ENCODE measurements around the gene CRIP3. TPM values are rescaled to one million over a fixed set of nuclear protein-coding genes. Genes with fewer than 3 reads are reported as not detected.

Gene CRIP3
- polyA plus RNA-seq, 1 donor from 2014 or later: 2.9 TPM

DNA sequence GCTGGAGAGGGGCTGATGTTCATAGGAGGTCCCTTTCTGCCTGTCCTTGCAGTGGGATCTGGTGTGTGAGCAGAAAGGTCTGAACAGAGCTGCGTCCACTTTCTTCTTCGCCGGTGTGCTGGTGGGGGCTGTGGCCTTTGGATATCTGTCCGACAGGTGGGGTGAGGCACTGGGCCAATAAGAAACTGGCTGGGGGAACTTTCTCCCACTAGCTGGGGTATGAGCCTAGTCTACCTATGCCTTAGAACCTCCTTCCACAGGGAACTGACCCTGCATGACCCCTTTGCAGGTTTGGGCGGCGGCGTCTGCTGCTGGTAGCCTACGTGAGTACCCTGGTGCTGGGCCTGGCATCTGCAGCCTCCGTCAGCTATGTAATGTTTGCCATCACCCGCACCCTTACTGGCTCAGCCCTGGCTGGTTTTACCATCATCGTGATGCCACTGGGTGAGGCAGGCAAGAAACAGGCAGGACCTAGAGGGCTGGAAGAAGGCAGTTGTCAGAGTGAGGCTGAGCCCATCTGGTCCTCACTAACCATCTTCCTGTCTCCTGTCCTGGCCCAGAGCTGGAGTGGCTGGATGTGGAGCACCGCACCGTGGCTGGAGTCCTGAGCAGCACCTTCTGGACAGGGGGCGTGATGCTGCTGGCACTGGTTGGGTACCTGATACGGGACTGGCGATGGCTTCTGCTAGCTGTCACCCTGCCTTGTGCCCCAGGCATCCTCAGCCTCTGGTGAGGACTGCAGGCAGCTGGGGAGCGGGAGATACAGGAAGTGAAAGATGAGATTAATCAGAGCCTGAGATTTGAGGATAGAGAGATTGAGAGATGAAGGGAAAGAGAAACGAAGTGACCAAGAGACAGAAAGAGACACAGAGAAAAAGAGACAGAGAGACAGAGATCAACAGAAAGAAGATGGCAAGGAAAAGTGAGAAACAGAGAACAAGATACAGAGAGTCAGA, 9.0 kb downstream of the CRIP3 start:
- H3K27me3 Mint-ChIP-seq: peaks cover 10% of the 10 kb centered on the region
- peaks cover 0 to 2% (median 0%) of the 10 kb centered on the region in 3 donors for H3K9me3 Mint-ChIP-seq
- H3K27ac Mint-ChIP-seq: no peak overlapping the region
- H3K36me3 Mint-ChIP-seq: peaks cover 3% of the 10 kb centered on the region
- H3K4me3 Mint-ChIP-seq: no peak overlapping the region
- H3K4me1 Mint-ChIP-seq: peaks cover 0 to 3% (median 2%) of the 10 kb centered on the region in 3 donors

GRCh38 chr6:43298565-43299337, 9.9 kb downstream of the CRIP3 start:
- peaks cover 10% of the 10 kb centered on the region for H3K27me3 Mint-ChIP-seq
- peaks cover 3% of the 10 kb centered on the region for H3K36me3 Mint-ChIP-seq
- H3K4me1 Mint-ChIP-seq: peaks cover 0 to 3% (median 2%) of the 10 kb centered on the region in 3 donors
- no peak overlapping the region for H3K27ac Mint-ChIP-seq
- H3K9me3 Mint-ChIP-seq: peaks cover 0 to 2% (median 0%) of the 10 kb centered on the region in 3 donors
- no peak overlapping the region for H3K4me3 Mint-ChIP-seq

GRCh38 chr6:43297644-43298564, 10.7 kb downstream of the CRIP3 start, which contains the start of gene SLC22A7:
TSS of gene SLC22A7 (plus strand) at chr6:43298260. CDS start at chr6:43298359, 99 bp downstream.
- Mint-ChIP-seq H3K4me3 (no peak within 1 kb of the TSS), H3K27ac (no peak within 1 kb of the TSS), H3K4me1 (peaks cover 0 to 3% (median 2%) of the 10 kb centered on the region in 3 donors), H3K27me3 (peaks cover 10% of the 10 kb centered on the region), H3K9me3 (peaks cover 0 to 2% (median 0%) of the 10 kb centered on the region in 3 donors), H3K36me3 (peaks cover 2% of the 10 kb centered on the region)

- H3K4me1 Mint-ChIP-seq: peaks cover 0 to 3% (median 2%) of the 10 kb centered on the region in 3 donors
- H3K9me3 Mint-ChIP-seq: peaks cover 0 to 2% (median 0%) of the 10 kb centered on the region in 3 donors
- H3K27ac Mint-ChIP-seq: no peak overlapping the region
- peaks cover 14% of the 10 kb centered on the region for H3K27me3 Mint-ChIP-seq
- no peak overlapping the region for H3K4me3 Mint-ChIP-seq
- peaks cover 2% of the 10 kb centered on the region for H3K36me3 Mint-ChIP-seq
Measured at GRCh38 chr6:43296780-43297497, 11.7 kb downstream of the CRIP3 start.

DNA sequence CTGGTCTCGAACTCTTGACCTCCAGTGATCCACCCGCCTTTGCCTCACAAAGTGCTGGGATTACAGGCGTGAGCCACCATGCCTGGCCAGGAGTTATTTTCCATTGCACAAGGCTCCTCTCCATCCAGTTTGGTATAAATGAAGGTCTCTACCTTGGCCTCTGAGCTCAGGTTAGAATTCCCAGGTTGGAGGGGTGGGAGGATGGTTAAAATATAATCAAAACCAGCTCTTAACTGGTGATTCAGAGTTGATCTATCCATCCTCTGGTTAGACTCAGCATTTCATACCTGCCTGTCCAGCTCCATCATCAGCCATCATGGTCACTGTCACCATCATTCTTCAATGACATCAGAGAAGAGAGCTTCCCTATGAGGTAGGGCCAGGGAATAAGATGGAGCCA, 13.2 kb downstream of the CRIP3 start:
- Mint-ChIP-seq H3K4me1 (peaks cover 0 to 3% (median 2%) of the 10 kb centered on the region in 3 donors), H3K9me3 (peaks cover 0 to 2% (median 0%) of the 10 kb centered on the region in 3 donors), H3K36me3 (peaks cover 2% of the 10 kb centered on the region), H3K4me3 (no peak overlapping the region), H3K27me3 (peaks cover 12% of the 10 kb centered on the region), H3K27ac (no peak overlapping the region)

DNA sequence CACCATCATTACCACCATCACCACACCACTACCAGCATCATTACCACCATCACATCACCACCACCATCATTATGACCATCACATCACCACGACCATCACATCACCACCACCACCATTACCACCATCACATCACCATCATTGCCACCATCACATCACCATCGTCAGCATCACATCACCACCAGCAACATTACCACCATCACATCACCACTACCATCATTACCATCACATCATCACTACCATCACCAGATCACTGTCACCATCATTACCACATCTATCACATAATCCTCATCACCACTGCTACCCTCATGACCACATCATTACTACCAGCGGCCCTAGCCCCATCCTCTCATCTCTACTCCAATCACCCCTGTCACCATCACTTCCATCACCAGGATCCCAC, 14.1 kb downstream of the CRIP3 start:
- Mint-ChIP-seq H3K27ac (no peak overlapping the region), H3K36me3 (no peaks in the 10 kb centered on the region), H3K4me3 (no peak overlapping the region), H3K4me1 (peaks cover 0 to 2% (median 0%) of the 10 kb centered on the region in 3 donors), H3K27me3 (peaks cover 9% of the 10 kb centered on the region), H3K9me3 (peaks cover 0 to 2% (median 0%) of the 10 kb centered on the region in 3 donors)

DNA sequence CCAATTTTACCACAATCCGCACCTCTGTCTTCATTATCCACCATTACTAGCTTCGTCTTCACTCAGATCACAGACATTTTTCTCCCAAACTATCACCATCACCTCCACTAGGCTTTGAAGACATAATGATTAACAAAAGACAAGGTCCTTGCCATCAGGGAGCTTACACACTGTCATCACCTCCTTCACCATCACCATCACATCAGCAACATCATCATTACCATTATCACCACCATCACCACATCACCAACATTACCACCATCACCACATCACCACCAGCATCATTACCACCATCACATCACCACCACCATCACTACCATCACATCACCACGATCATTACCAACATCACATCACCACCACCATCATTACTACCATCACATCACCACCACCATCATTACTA, 14.9 kb downstream of the CRIP3 start:
- Mint-ChIP-seq H3K27ac (no peak overlapping the region), H3K4me3 (no peak overlapping the region), H3K27me3 (peaks cover 5% of the 10 kb centered on the region), H3K9me3 (peaks cover 0 to 2% (median 0%) of the 10 kb centered on the region in 3 donors), H3K36me3 (no peaks in the 10 kb centered on the region), H3K4me1 (peaks cover 0 to under 1% (median 0%) of the 10 kb centered on the region in 3 donors)

DNA sequence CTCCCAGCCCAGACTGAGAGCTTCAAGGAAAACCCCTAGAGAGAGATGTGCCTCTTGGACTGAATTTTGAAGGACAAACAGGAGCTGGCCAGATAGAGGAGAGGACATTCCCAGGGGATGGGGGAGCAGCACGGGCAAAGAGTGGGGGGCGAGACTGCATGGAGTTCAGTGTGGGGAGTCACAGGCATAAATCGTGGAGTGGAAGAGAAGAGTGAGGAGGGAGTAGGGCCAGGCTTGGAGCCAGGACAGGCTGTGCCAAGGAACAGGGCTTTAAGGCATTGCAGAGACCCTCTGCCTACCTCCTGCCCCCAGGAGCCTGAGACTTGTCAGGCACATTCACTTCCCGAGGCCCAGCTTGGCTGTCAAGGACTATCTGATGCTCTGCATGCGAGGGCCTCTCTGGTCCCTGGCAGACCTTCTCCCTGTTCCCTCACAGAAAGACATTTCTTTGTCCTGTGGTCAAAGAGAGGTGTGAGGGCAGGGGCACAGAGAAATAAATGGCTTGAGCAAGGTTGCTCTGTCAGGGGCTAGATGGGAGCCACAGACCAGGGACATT, 15.8 kb downstream of the CRIP3 start:
- H3K4me1 Mint-ChIP-seq: no peaks in the 10 kb centered on the region
- no peak overlapping the region for H3K27ac Mint-ChIP-seq
- H3K36me3 Mint-ChIP-seq: no peaks in the 10 kb centered on the region
- no peak overlapping the region for H3K4me3 Mint-ChIP-seq
- peaks cover 0 to 2% (median 0%) of the 10 kb centered on the region in 3 donors for H3K9me3 Mint-ChIP-seq
- peaks cover 4% of the 10 kb centered on the region for H3K27me3 Mint-ChIP-seq

GRCh38 chr6:43292341-43292740, 16.3 kb downstream of the CRIP3 start:
- peaks cover 4% of the 10 kb centered on the region for H3K27me3 Mint-ChIP-seq
- H3K36me3 Mint-ChIP-seq: no peaks in the 10 kb centered on the region
- H3K9me3 Mint-ChIP-seq: peaks cover 0 to 2% (median 0%) of the 10 kb centered on the region in 3 donors
- no peak overlapping the region for H3K4me3 Mint-ChIP-seq
- H3K27ac Mint-ChIP-seq: no peak overlapping the region
- H3K4me1 Mint-ChIP-seq: no peaks in the 10 kb centered on the region

DNA sequence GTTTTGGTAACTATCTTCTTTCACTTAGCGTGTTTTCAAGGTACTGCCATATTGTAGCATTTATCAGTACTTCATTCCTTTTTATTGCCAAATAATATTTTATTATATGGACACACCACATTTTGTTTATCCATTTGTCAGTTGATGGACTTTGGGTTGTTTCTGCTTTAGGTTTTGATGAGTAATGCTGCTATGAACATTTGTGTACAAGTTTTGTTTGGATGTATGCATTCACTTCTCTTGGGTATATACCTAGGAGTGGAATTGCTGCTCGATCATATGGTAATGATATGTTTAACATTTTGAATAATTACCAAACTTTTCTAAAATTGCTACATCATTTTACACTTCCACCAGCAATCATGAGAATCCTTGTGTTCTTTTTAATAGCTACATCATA, 16.9 kb downstream of the CRIP3 start:
- no peak overlapping the region for H3K4me3 Mint-ChIP-seq
- no peak overlapping the region for H3K27ac Mint-ChIP-seq
- H3K9me3 Mint-ChIP-seq: peaks cover 0 to 2% (median 0%) of the 10 kb centered on the region in 3 donors
- no peaks in the 10 kb centered on the region for H3K4me1 Mint-ChIP-seq
- no peaks in the 10 kb centered on the region for H3K36me3 Mint-ChIP-seq
- H3K27me3 Mint-ChIP-seq: peaks cover 4% of the 10 kb centered on the region

DNA sequence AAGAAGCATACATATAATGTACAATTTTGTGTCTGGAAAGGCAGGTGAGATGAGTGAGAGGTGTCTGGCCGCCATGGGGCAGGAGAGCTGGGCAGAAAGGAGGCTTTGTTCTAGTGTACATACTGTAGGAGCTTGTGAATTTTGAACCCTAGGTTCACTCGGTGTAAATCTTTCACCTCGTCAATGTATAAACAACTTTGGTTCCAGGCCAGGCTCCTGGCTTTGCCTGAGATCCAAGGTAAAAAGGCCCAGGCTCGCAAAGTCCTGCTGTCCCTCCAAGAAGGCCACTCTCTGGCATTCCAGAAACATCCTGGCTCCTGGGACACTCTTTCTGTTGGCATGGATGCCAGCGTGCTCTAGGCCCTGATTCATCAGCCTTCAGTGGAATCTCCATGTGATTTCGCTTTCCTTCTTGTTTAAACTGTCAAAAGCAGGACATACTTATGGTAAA, 17.7 kb downstream of the CRIP3 start:
- H3K4me3 Mint-ChIP-seq: no peak overlapping the region
- H3K27ac Mint-ChIP-seq: no peak overlapping the region
- peaks cover 10% of the 10 kb centered on the region for H3K27me3 Mint-ChIP-seq
- H3K9me3 Mint-ChIP-seq: no peaks in the 10 kb centered on the region
- no peaks in the 10 kb centered on the region for H3K36me3 Mint-ChIP-seq
- H3K4me1 Mint-ChIP-seq: no peaks in the 10 kb centered on the region

DNA sequence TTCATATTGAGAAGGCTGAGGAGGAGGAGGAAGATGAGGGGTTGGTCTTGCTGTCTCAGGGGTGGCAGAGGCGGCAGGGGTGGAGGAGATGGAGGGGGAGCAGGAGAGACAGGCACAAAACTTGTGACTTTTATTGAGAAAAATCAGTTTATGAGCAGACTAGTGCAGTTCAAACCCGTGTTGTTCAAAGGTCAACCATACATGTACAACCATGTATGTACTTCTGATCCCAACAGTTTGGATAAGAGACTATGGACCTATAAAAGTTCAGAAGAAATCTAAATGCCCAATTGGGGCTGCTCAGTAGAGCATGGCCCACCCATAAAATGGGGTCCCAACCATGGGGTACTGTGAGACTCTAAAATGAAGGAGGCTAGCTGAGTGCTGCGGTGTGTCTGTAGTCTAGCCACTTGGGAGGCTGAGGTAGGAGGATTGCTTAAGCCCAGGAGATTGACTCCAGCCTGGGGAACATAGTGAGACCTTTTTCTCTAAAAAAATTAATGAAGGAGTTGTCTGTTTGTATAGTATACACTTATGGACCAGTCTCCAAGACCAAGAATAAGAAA, 18.2 kb downstream of the CRIP3 start:
- H3K27ac Mint-ChIP-seq: peak overlapping the region in 1 of 3 donors; percentile 2
- no peaks in the 10 kb centered on the region for H3K4me1 Mint-ChIP-seq
- peaks cover 15% of the 10 kb centered on the region for H3K27me3 Mint-ChIP-seq
- no peaks in the 10 kb centered on the region for H3K9me3 Mint-ChIP-seq
- no peaks in the 10 kb centered on the region for H3K36me3 Mint-ChIP-seq
- no peak overlapping the region for H3K4me3 Mint-ChIP-seq
